ENCODE results near the gene ESR1. TPM values are rescaled to one million over a fixed set of nuclear protein-coding genes. Genes with fewer than 3 reads are reported as not detected.

The ESR1 gene
- total RNA-seq, 6 experiments from 2014 or later, result 1.6 to 59.9 (median 18.6) TPM

GRCh38 chr6:151940307-151940706, 132.8 kb downstream of the ESR1 start:
- 91% methylated on average over 3 of the region's 3 CpGs for WGBS (ENCODE audit: insufficient coverage, low coverage, low lambda C conversion rate, missing lambda C conversion rate)
- no peak for TF ChIP-seq POLR2A (IDR thresholded peaks at IDR 0.05)
- TF ChIP-seq, protein P1, sequence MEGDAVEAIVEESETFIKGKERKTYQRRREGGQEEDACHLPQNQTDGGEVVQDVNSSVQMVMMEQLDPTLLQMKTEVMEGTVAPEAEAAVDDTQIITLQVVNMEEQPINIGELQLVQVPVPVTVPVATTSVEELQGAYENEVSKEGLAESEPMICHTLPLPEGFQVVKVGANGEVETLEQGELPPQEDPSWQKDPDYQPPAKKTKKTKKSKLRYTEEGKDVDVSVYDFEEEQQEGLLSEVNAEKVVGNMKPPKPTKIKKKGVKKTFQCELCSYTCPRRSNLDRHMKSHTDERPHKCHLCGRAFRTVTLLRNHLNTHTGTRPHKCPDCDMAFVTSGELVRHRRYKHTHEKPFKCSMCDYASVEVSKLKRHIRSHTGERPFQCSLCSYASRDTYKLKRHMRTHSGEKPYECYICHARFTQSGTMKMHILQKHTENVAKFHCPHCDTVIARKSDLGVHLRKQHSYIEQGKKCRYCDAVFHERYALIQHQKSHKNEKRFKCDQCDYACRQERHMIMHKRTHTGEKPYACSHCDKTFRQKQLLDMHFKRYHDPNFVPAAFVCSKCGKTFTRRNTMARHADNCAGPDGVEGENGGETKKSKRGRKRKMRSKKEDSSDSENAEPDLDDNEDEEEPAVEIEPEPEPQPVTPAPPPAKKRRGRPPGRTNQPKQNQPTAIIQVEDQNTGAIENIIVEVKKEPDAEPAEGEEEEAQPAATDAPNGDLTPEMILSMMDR (IDR thresholded peaks at IDR 0.05), result no peak

DNA sequence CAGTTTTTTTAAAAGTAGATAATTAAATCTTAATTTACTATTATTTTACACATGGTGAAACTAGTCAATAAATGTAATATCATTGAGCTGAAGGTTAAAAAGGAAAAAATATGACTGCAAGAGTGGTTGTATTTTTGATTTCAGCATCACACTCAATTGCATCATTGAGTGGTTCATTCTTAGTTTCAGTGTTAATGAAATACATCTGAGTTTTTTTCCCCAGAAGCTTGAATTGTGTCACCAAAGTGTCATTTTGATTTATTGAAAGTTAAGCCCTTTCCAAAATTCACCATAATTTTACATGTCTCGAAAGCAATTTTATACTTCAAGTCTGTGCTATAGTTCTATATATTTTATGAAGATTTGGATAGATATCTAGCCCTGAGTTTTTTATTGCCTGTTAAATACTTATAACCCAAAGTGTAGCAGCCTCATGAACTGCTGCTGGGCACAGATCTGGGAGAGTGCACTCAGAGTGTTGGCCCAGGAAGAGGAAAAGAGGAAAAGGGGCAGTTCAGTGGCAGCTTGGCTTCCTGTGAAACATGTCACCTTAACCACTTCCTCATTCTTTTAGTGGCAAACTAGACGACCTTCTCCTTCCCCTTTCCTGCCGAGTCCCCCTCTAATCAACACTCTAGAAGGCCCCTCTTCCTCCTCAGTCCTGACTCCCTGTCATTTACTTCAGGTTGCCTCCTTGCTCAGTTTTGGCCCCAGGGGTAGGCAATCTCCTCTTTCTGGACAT, 140.7 kb downstream of the ESR1 start:
- DNase-seq (no peak), ATAC-seq (peak; percentile 33 to 52 (median 47))
- Histone ChIP-seq H3K36me3 (peaks cover 0 to 5% (median 0%) of the 10 kb centered on the region in 4 donors), H3K4me3 (no peak overlapping the region), H3K27ac (no peak overlapping the region), H3K4me1 (no peaks in the 10 kb centered on the region), H3K27me3 (no peaks in the 10 kb centered on the region), H3K9me3 (no peaks in the 10 kb centered on the region)
- no peak for TF ChIP-seq POLR2A (IDR thresholded peaks at IDR 0.05)
- TF ChIP-seq, protein P1 (IDR thresholded peaks at IDR 0.05), result no peak
- 44% methylated on average over 3 of the region's 3 CpGs for WGBS (ENCODE audit: insufficient coverage, low coverage, low lambda C conversion rate, missing lambda C conversion rate)
- intact Hi-C loops (cut with DNase I), result no loop called here

More at GRCh38 chr6:151940307-151940706, 132.8 kb downstream of the ESR1 start:
- H3K36me3 ChIP-seq, result no peaks in the 10 kb centered on the region
- DNase-seq (no peak), ATAC-seq (no peak)
- H3K27me3 ChIP-seq, result no peaks in the 10 kb centered on the region
- H3K9me3 ChIP-seq, result no peaks in the 10 kb centered on the region
- intact Hi-C loops (cut with DNase I), result no loop called here
- H3K4me3 ChIP-seq, result no peak overlapping the region
- H3K4me1 ChIP-seq, result no peaks in the 10 kb centered on the region
- H3K27ac ChIP-seq, result no peak overlapping the region

GRCh38 chr6:151958332-151958731, 150.8 kb downstream of the ESR1 start:
- H3K4me1 ChIP-seq, result peaks cover 0 to 4% (median 0%) of the 10 kb centered on the region in 4 donors
- intact Hi-C loops (cut with DNase I), result no loop called here
- no peaks in the 10 kb centered on the region for H3K36me3 ChIP-seq
- H3K9me3 ChIP-seq, result no peaks in the 10 kb centered on the region
- DNase-seq, result no peak
- WGBS (ENCODE audit: insufficient coverage, low coverage, low lambda C conversion rate, missing lambda C conversion rate), result 41% methylated on average over 2 of the region's 2 CpGs
- no peak for ATAC-seq
- TF ChIP-seq, protein P1 (IDR thresholded peaks at IDR 0.05), result no peak
- TF ChIP-seq POLR2A (IDR thresholded peaks at IDR 0.05), result no peak
- no peaks in the 10 kb centered on the region for H3K27me3 ChIP-seq
- no peak overlapping the region for H3K27ac ChIP-seq
- H3K4me3 ChIP-seq, result no peak overlapping the region

GRCh38 chr6:151959086-151959485, 151.6 kb downstream of the ESR1 start:
- intact Hi-C loops (cut with DNase I), result no loop called here
- Histone ChIP-seq H3K9me3 (no peaks in the 10 kb centered on the region), H3K36me3 (no peaks in the 10 kb centered on the region), H3K4me1 (peaks cover 0 to 4% (median 0%) of the 10 kb centered on the region in 4 donors), H3K4me3 (no peak overlapping the region), H3K27me3 (no peaks in the 10 kb centered on the region), H3K27ac (no peak overlapping the region)
- DNase-seq, result no peak
- 93% methylated on average over 2 of the region's 3 CpGs for WGBS (ENCODE audit: insufficient coverage, low coverage, low lambda C conversion rate, missing lambda C conversion rate)
- ATAC-seq, result no peak
- TF ChIP-seq, protein P1 (IDR thresholded peaks at IDR 0.05), result no peak
- no peak for TF ChIP-seq POLR2A (IDR thresholded peaks at IDR 0.05)

All from right lobe of liver (tissue), 6 donors.